Keratinocyte (primary cell): ENCODE data around the gene NMRK2. TPM values are rescaled to one million over a fixed set of nuclear protein-coding genes. Genes with fewer than 3 reads are reported as not detected.

Experiments used
- DNase-seq: peaks from one replicate; pipeline ENCODE4 v3.0.0-alpha.2; 2011; ENCODE audit warnings: low read depth, missing footprints, low spot score
- FAIRE-seq: peaks from 2 replicates; lab custom pipeline; 2011; peaks lifted over from hg19 to GRCh38; lab: Jason Lieb, UNC
- H2AFZ ChIP-seq: 2 replicates; pipeline ENCODE4 v1.6.0; 2012; ENCODE audit warnings: low read length, control low read depth, inconsistent platforms; ENCODE audit not compliant: control insufficient read depth
- H3K27ac ChIP-seq: 2 replicates; pipeline ENCODE4 v1.5.1; 2011; ENCODE audit warnings: low read length; ENCODE audit not compliant: control insufficient read depth, insufficient read depth
- H3K27me3 ChIP-seq: 3 replicates; pipeline ENCODE4 v1.6.0; 2011; ENCODE audit warnings: low read length; ENCODE audit not compliant: control insufficient read depth, insufficient read depth; ENCODE audit errors: extremely low read depth
- H3K36me3 ChIP-seq, 2 experiments: 2 replicates in 1 of 2; 3 replicates in 1 of 2; pipeline ENCODE4 v1.5.1; 2011; ENCODE audit warnings: low read length in 2 of 2, mild to moderate bottlenecking in 1 of 2; ENCODE audit not compliant: control insufficient read depth in 2 of 2, insufficient read depth in 2 of 2; ENCODE audit errors: extremely low read depth in 1 of 2
- H3K4me1 ChIP-seq: 3 replicates; pipeline ENCODE4 v1.5.1; 2011; ENCODE audit warnings: low read length; ENCODE audit not compliant: control insufficient read depth, insufficient read depth; ENCODE audit errors: extremely low read depth
- H3K4me2 ChIP-seq: 3 replicates; pipeline ENCODE4 v1.6.0; 2011; ENCODE audit warnings: low read depth, low read length; ENCODE audit not compliant: control insufficient read depth, insufficient read depth; ENCODE audit errors: extremely low read depth
- H3K4me3 ChIP-seq, 3 experiments: fragments of 200-600 bp in 1 of 3; sonication (generic) in 1 of 3; 2 replicates in 2 of 3; 3 replicates in 1 of 3; pipeline ENCODE4 v1.5.1; 2011 to 2016; ENCODE audit warnings: low read length in 3 of 3, mild to moderate bottlenecking in 3 of 3, control low read depth in 2 of 3, inconsistent platforms in 1 of 3, low read depth in 1 of 3, mixed read lengths in 1 of 3, mixed run types in 1 of 3, moderate library complexity in 1 of 3; ENCODE audit not compliant: control insufficient read depth in 2 of 3, insufficient read depth in 2 of 3; ENCODE audit errors: extremely low read depth in 1 of 3
- H3K79me2 ChIP-seq: 2 replicates; pipeline ENCODE4 v1.6.0; 2012; ENCODE audit warnings: low read length; ENCODE audit not compliant: control insufficient read depth, insufficient read depth
- H3K9ac ChIP-seq: 3 replicates; pipeline ENCODE4 v1.6.0; 2011; ENCODE audit warnings: low read length; ENCODE audit not compliant: control insufficient read depth, insufficient read depth; ENCODE audit errors: extremely low read depth
- H3K9me1 ChIP-seq: 3 replicates; pipeline ENCODE4 v1.6.0; 2011; ENCODE audit warnings: low read length; ENCODE audit not compliant: control insufficient read depth, insufficient read depth; ENCODE audit errors: extremely low read depth
- H3K9me3 ChIP-seq: 2 replicates; pipeline ENCODE4 v1.5.1; 2012; ENCODE audit warnings: low read depth, low read length; ENCODE audit not compliant: control insufficient read depth
- H4K20me1 ChIP-seq: 3 replicates; pipeline ENCODE4 v1.6.0; 2011; ENCODE audit warnings: low read length; ENCODE audit not compliant: control insufficient read depth, insufficient read depth; ENCODE audit errors: extremely low read depth
- CTCF ChIP-seq, 3 experiments: IDR thresholded peaks in 1 of 3; conservative IDR thresholded peaks in 1 of 3; optimal IDR thresholded peaks in 1 of 3; 2 replicates in 2 of 3; 3 replicates in 1 of 3; pipeline versions ENCODE3 to v1.5.1; 2011; ENCODE audit warnings: low read length in 3 of 3, mild to moderate bottlenecking in 3 of 3, moderate library complexity in 2 of 3, control low read depth in 1 of 3, inconsistent platforms in 1 of 3; ENCODE audit not compliant: insufficient read depth in 2 of 3; ENCODE audit errors: extremely low read depth in 1 of 3
- EZH2 ChIP-seq: IDR thresholded peaks from one replicate; pipeline ENCODE4 v1.6.1; 2012; ENCODE audit warnings: inconsistent platforms, mild to moderate bottlenecking, low read length, moderate library complexity
- dilution Hi-C: fragments of 300-500 bp; cut with MboI; formaldehyde crosslinking; loops from one replicate; pipeline ENCODE4 v1.7.0; 2020; ENCODE audit warnings: low sequenced_read_pairs; ENCODE audit not compliant: extremely low pct_ligation_motif_present
- polyA plus RNA-seq, 5 experiments: library from polyadenylated mRNA; depleted of rRNA in 3 of 5; stranded (reverse) in 3 of 5; stranded (forward) in 1 of 5; unstranded in 1 of 5; fragments of >200 nt; gene quantifications; 1 replicate in 1 of 5; 2 replicates in 3 of 5; 3 replicates in 1 of 5; pipeline versions ENCODE4 v1.2.1 to v1.2.3, GENCODE V29; 2011 to 2012; ENCODE audit warnings: missing spikeins in 2 of 5, low read depth in 1 of 5, low replicate concordance in 1 of 5

The NMRK2 gene
- polyA plus RNA-seq, 1 donor (not counting 4 experiments of a cell fraction or from before 2014, with no cell fraction given) = not detected

- dilution Hi-C loops = no loop called here
Measured at GRCh38 chr19:3899531-3900294, 33.2 kb upstream of the NMRK2 start.

GRCh38 chr19:3902317-3902973 is 30.4 kb upstream of the NMRK2 start:
- H3K9me1 ChIP-seq = no peaks in the 10 kb centered on the region
- no peak overlapping the region for H3K4me2 ChIP-seq
- FAIRE-seq = no peak
- no peaks in the 10 kb centered on the region for H3K4me1 ChIP-seq
- no peak for DNase-seq
- no peak overlapping the region for H2AFZ ChIP-seq
- dilution Hi-C loops = no loop called here
- H3K9ac ChIP-seq = no peak overlapping the region
- H3K36me3 ChIP-seq = no peaks in the 10 kb centered on the region
- H3K4me3 ChIP-seq = no peak overlapping the region
- H4K20me1 ChIP-seq = no peaks in the 10 kb centered on the region
- no peak overlapping the region for H3K27ac ChIP-seq
- H3K9me3 ChIP-seq = peaks cover 2% of the 10 kb centered on the region
- H3K27me3 ChIP-seq = peaks cover 10% of the 10 kb centered on the region
- H3K79me2 ChIP-seq = no peaks in the 10 kb centered on the region
- TF ChIP-seq CTCF (optimal IDR thresholded peaks at IDR 0.05 in 1 of 3, IDR thresholded peaks at IDR 0.05 in 1 of 3, conservative IDR thresholded peaks at IDR 0.05 in 1 of 3; ENCODE audit: extremely low read depth in 1 of 3, insufficient read depth in 2 of 3, low read length in 3 of 3) (no peak), EZH2 (no peak)

More at GRCh38 chr19:3899531-3900294, 33.2 kb upstream of the NMRK2 start:
- H3K27me3 ChIP-seq = peaks cover 10% of the 10 kb centered on the region
- no peaks in the 10 kb centered on the region for H3K4me1 ChIP-seq
- H3K9me1 ChIP-seq = no peaks in the 10 kb centered on the region
- no peak overlapping the region for H3K4me3 ChIP-seq
- no peaks in the 10 kb centered on the region for H3K79me2 ChIP-seq
- TF ChIP-seq CTCF (optimal IDR thresholded peaks at IDR 0.05 in 1 of 3, IDR thresholded peaks at IDR 0.05 in 1 of 3, conservative IDR thresholded peaks at IDR 0.05 in 1 of 3; ENCODE audit: extremely low read depth in 1 of 3, insufficient read depth in 2 of 3, low read length in 3 of 3) (no peak), EZH2 (no peak)
- no peak overlapping the region for H3K9ac ChIP-seq
- H3K9me3 ChIP-seq = peaks cover 2% of the 10 kb centered on the region
- H3K36me3 ChIP-seq = no peaks in the 10 kb centered on the region
- no peaks in the 10 kb centered on the region for H4K20me1 ChIP-seq
- no peak for DNase-seq
- no peak overlapping the region for H3K4me2 ChIP-seq
- FAIRE-seq = no peak
- H3K27ac ChIP-seq = no peak overlapping the region
- no peak overlapping the region for H2AFZ ChIP-seq
